ENCODE measurements around the gene IFRD1. TPM values are rescaled to one million over a fixed set of nuclear protein-coding genes. Genes with fewer than 3 reads are reported as not detected.
"Not testable (repeated sequence)": the region's sequence is repeated elsewhere in the genome, so short reads cannot be mapped to it uniquely, and the experiment has no call there.

Gene IFRD1
- total and polyA plus RNA-seq, 8 donors, result 44.7 to 141 (median 72.6) TPM

GRCh38 chr7:112450807-112451761 is 824 bp downstream of the IFRD1 start:
- peaks cover 7 to 27% (median 21%) of the 10 kb centered on the region in 3 donors for H3K4me1 ChIP-seq
- peak overlapping the region; percentile 98 to 99 (median 98) for H3K27ac ChIP-seq
- peaks cover 0 to 6% (median 0%) of the 10 kb centered on the region in 3 donors for H3K36me3 ChIP-seq
- H3K9me3 ChIP-seq, result no peaks in the 10 kb centered on the region
- H3K4me3 ChIP-seq, result peak overlapping the region; percentile 89 to 99 (median 97)
- WGBS, 2 donors, result 0 to 1% methylated on average over 56 to 57 of the region's 57 CpGs
- intact Hi-C loops (cut with DNase I), result no loop called here
- no peaks in the 10 kb centered on the region for H3K27me3 ChIP-seq
- DNase-seq, result peak; percentile 91 to 95 (median 94)
- no peak for TF ChIP-seq CTCF (IDR thresholded peaks at IDR 0.05)
- ATAC-seq, result peak; percentile 61 to 84 (median 76)
- FAIRE-seq, result no peak

- Histone ChIP-seq H3K4me1 (peaks cover 10 to 32% (median 30%) of the 10 kb centered on the region in 3 donors), H3K36me3 (peaks cover 0 to 18% (median 8%) of the 10 kb centered on the region in 3 donors), H3K4me3 (peak overlapping the region; percentile 4 to 99 (median 94)), H3K27ac (peak overlapping the region; percentile 98 to 99 (median 98)), H3K9me3 (no peaks in the 10 kb centered on the region), H3K27me3 (no peaks in the 10 kb centered on the region)
- intact Hi-C loops (cut with DNase I), result no loop called here
- no peak for TF ChIP-seq CTCF (IDR thresholded peaks at IDR 0.05)
- DNase-seq (peak in 1 of 6 donors; percentile 35), FAIRE-seq (no peak), ATAC-seq (peak in 1 of 4 donors; percentile 1)
- WGBS, 2 donors, result 10 to 18% methylated on average over 7 of the region's 7 CpGs
Measured at GRCh38 chr7:112452102-112452888, 2.0 kb downstream of the IFRD1 start.

GRCh38 chr7:112453505-112454171 is 3.4 kb downstream of the IFRD1 start:
- TF ChIP-seq CTCF (IDR thresholded peaks at IDR 0.05), result no peak
- FAIRE-seq (no peak), DNase-seq (no peak), ATAC-seq (no peak)
- peaks cover 17 to 29% (median 24%) of the 10 kb centered on the region in 3 donors for H3K4me1 ChIP-seq
- H3K36me3 ChIP-seq, result peaks cover 0 to 32% (median 19%) of the 10 kb centered on the region in 3 donors
- H3K4me3 ChIP-seq, result peak overlapping the region in 3 of 4 donors; percentile 89 to 99 (median 98)
- intact Hi-C loops (cut with DNase I), result no loop called here
- no peaks in the 10 kb centered on the region for H3K27me3 ChIP-seq
- 25 to 29% methylated on average over 7 of the region's 7 CpGs for WGBS, 2 donors
- peak overlapping the region in 3 of 4 donors; percentile 98 to 99 (median 99) for H3K27ac ChIP-seq
- no peaks in the 10 kb centered on the region for H3K9me3 ChIP-seq

- Histone ChIP-seq H3K4me3 (peak overlapping the region in 2 of 4 donors; percentile 89 to 98), H3K27ac (peak overlapping the region in 2 of 4 donors; percentile 98 to 99), H3K36me3 (peaks cover 0 to 37% (median 25%) of the 10 kb centered on the region in 3 donors), H3K4me1 (peaks cover 19 to 26% (median 20%) of the 10 kb centered on the region in 3 donors)
- WGBS, 2 donors, result 39 to 47% methylated on average over 6 of the region's 6 CpGs
- ATAC-seq; H3K27me3 ChIP-seq; FAIRE-seq; DNase-seq; intact Hi-C loops (cut with DNase I); H3K9me3 ChIP-seq: not testable (repeated sequence)
Measured at GRCh38 chr7:112454191-112454590, 3.9 kb downstream of the IFRD1 start.
